ENCODE measurements around the gene PGAM1.

PGAM1 gene

DNA sequence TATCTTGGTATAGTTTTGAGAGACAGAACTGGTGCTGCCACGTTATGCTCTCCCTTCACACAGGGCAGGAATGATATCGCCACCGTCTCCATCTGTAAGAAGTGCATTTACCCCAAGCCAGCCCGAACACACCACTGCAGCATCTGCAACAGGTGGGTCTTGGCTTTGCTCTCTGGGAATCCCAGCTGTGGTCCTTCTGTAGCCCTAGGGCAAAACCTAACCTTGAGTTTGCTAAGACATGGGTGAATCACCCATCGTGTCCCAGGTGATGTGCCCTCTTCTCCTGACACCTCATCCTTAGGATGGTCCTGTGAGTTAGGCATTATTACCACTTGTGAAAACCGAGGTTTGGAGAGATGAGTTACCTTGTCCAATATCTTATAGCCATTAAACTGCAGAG, 26.4 kb downstream of the PGAM1 start:
- in situ Hi-C loops (cut with HindIII; ENCODE audit: low sequenced_read_pairs): no loop called here
- H3K4me3 ChIP-seq (ENCODE audit: low read depth, low read length): no peak overlapping the region
- TF ChIP-seq, protein P1, sequence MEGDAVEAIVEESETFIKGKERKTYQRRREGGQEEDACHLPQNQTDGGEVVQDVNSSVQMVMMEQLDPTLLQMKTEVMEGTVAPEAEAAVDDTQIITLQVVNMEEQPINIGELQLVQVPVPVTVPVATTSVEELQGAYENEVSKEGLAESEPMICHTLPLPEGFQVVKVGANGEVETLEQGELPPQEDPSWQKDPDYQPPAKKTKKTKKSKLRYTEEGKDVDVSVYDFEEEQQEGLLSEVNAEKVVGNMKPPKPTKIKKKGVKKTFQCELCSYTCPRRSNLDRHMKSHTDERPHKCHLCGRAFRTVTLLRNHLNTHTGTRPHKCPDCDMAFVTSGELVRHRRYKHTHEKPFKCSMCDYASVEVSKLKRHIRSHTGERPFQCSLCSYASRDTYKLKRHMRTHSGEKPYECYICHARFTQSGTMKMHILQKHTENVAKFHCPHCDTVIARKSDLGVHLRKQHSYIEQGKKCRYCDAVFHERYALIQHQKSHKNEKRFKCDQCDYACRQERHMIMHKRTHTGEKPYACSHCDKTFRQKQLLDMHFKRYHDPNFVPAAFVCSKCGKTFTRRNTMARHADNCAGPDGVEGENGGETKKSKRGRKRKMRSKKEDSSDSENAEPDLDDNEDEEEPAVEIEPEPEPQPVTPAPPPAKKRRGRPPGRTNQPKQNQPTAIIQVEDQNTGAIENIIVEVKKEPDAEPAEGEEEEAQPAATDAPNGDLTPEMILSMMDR (IDR thresholded peaks at IDR 0.05; ENCODE audit: low read depth, low read length, missing control alignments): no peak
- DNase-seq (ENCODE audit: low read depth): no peak

DNA sequence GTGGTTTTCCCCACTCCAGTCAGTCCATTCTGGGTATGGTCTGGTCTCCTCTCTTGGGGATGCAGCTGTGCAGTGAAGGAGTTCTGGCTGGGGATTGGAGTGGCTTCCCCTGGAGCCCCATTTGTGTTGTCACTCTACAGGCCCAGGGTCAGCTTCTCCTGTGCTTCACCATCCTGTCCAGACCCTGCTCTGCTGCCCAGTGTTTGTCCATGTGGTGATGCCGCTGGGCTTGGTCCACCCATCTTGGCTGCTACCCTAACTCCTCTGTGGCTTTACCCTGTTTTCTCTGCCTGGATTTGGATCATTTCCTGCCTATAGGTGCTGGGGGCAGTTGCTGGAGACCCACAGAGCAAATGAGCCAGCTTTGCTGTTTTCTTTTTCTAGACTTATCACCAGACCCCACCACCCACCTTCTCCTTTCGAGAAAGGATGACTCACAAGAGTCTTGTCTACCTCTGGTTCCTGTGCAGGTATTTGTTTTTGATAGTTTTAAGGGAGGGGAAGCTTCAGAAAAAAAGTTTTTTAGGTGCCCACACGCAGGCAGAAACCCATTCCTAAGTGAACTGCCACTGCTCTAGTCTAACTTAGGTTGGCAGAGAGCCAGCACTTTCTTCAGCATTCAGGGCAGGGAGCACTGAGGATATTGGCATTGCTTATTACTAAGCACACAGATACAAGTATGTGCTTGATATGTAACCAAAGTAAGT, 28.5 kb downstream of the PGAM1 start:
- H3K4me3 ChIP-seq (ENCODE audit: low read depth, low read length): no peak overlapping the region
- DNase-seq (ENCODE audit: low read depth): no peak
- TF ChIP-seq, protein P1 (IDR thresholded peaks at IDR 0.05; ENCODE audit: low read depth, low read length, missing control alignments): no peak
- in situ Hi-C loops (cut with HindIII; ENCODE audit: low sequenced_read_pairs): no loop called here

DNA sequence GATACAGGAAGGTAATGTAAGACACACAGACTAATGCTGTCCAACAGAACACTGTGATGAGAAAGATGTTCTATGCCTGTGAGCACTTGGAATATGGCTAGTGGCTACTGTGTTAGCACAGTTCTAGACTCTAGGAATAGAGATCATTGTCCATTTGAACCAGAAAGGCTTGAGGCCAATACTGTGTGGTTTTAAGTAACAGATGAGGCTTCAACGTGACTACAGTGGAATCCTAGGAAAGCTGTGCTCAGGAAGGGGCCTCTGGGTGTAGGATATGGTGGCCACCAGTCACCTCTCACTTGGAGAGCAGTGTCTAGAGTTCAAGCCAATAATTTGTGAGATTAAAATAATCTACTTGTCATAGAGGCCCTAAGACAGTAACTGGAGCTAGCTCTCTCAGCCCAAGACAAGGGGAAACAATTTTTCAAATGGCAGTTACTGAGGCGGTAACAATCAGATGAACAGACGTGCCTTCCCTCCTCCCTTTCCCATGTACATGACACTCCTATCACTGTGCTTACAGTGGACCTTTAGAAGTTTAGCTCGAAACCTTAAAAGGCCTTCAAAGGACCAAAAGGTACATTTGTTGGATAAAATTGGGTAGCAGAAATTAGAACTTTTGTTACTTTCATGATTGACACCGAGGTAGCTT, 30.2 kb downstream of the PGAM1 start:
- no peak for DNase-seq (ENCODE audit: low read depth)
- TF ChIP-seq, protein P1 (IDR thresholded peaks at IDR 0.05; ENCODE audit: low read depth, low read length, missing control alignments): no peak
- in situ Hi-C loops (cut with HindIII; ENCODE audit: low sequenced_read_pairs): no loop called here
- no peak overlapping the region for H3K4me3 ChIP-seq (ENCODE audit: low read depth, low read length)

DNA sequence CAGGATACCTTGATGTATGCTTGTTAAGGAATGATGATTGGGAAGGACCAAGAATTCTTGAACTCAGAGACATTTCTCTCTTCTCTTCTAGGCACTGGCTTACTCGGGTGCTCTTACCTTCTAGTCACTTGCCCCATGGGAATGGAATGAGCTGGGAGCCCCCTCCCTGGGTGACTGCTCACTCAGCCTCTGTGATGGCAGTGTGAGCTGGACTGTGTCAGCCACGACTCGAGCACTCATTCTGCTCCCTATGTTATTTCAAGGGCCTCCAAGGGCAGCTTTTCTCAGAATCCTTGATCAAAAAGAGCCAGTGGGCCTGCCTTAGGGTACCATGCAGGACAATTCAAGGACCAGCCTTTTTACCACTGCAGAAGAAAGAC, 30.7 kb downstream of the PGAM1 start:
- in situ Hi-C loops (cut with HindIII; ENCODE audit: low sequenced_read_pairs): no loop called here
- TF ChIP-seq, protein P1 (IDR thresholded peaks at IDR 0.05; ENCODE audit: low read depth, low read length, missing control alignments): no peak
- H3K4me3 ChIP-seq (ENCODE audit: low read depth, low read length): no peak overlapping the region
- DNase-seq (ENCODE audit: low read depth): no peak

DNA sequence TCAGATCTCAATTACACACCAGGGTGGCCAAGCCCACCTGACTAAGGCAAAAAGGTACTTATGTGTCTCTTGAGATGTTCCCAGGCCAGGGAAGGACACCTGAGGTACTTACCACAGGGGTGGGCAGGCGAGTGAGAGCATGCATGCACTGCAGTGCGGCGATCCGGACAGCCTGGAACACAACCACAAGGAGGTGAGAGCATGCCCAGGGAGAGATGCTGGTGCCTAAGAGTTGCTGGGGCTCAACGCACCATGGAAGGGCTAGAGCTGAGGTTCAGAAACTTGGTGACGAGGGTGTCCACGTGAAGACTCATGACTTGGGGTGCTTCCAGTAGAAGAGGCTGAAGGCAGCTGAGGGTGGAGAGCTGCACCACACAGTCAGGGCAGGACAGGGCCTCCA, 33.1 kb downstream of the PGAM1 start:
- no peak overlapping the region for H3K4me3 ChIP-seq (ENCODE audit: low read depth, low read length)
- in situ Hi-C loops (cut with HindIII; ENCODE audit: low sequenced_read_pairs): no loop called here
- no peak for DNase-seq (ENCODE audit: low read depth)
- TF ChIP-seq, protein P1 (IDR thresholded peaks at IDR 0.05; ENCODE audit: low read depth, low read length, missing control alignments): no peak

DNA sequence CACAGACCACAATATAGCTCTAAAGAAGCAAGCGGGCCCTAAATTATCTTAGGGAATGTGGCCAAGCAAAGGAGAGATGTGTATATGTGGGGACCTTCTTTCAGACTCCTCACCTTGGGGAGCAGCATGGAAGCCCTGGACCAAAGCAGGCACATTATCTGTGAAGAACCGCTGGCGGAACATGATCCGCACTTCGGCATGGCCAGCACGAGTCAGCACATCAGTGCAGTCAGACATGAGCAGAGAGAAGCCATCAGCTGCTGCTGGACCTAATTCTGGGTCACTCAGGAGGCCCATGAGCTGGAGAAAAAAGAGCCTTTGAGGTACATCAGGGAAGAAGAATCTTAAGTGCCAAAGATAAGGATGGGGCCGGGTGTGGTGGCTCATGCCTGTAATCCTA, 33.9 kb downstream of the PGAM1 start:
- in situ Hi-C loops (cut with HindIII; ENCODE audit: low sequenced_read_pairs): no loop called here
- H3K4me3 ChIP-seq (ENCODE audit: low read depth, low read length): no peak overlapping the region
- TF ChIP-seq, protein P1 (IDR thresholded peaks at IDR 0.05; ENCODE audit: low read depth, low read length, missing control alignments): no peak
- no peak for DNase-seq (ENCODE audit: low read depth)

All from astrocyte of the cerebellum (primary cell).